NCI-H69 (cell line): ENCODE data around the gene SORCS3.

Experiments
- DNase-seq: peaks from one replicate; lab custom pipeline; 2025; lab: John Stamatoyannopoulos, UW

The SORCS3 gene

DNA sequence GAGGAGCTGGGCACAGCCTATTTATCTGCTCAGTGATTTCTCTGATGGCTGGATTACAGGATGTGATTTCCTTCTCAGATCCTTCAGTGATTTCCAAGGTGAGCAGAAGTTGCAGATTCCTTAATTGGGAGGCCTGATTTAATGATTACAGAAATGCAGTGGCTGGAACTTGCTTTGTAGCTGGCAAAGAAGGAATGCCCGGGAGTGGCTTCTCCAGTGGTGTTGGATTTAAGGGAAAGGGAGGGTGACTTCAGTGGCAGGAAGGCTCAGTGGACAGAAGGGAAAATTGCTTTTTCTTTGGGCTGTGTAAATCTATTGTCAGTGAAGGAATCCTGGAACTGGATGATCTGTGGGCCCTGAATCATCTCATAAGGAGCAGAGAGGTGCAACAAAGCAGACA lies 5.1 kb downstream of the SORCS3 start:
- DNase-seq: no peak

GRCh38 chr10:104648421-104648820 lies 7.3 kb downstream of the SORCS3 start:
- no peak for DNase-seq

DNA sequence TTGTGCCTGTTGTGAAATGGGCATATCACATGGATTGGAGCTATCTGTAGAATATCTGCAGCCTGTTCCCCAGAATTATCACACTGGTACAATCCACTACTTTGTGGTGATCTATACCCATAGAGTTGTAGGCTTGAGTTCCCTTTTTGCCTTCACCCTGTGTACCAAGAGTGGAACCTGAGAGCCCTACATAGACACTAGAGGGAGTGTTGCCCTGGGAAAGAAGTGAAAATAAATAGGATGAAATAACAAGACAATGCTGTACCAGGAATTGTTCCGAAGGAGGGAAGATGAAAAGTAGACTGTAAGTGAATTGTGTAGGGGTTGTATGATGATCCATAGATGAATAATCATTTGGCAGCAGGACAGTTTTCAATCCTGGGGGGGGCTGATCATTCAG lies 9.0 kb downstream of the SORCS3 start:
- DNase-seq: peak; percentile 2

DNA sequence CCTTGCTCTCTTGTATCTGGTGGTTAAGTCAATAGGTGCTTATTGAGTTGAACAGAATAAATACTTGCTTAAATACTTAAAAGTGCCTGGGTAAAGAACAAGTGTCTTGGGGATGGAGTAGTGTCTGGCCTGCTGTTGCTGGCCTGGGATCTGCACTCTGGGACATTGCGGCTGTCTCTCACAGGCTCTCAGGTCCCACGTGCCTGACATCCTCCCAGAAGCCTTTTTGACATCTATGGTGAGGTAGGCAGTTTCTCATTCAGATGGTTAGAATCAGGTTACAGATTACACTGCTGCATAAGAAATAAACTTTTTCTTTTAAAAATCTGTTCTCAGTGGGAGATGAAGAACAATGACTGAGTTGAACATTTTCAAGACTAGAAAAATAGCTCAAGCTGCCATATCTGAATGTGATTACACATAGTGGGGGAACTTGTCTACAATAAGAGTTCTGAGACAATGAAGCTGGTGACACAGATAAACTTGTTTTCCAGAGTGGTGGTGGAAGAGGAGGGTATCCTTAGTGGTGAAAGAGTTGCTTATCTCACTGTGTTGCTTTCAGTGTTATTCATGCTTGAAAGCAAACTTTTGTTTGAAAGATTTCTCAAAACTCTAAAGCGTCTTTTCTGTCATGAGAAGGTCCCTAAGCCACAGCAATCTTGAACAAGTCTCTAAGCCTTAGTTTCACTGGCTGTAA lies 9.7 kb downstream of the SORCS3 start:
- no peak for DNase-seq

DNA sequence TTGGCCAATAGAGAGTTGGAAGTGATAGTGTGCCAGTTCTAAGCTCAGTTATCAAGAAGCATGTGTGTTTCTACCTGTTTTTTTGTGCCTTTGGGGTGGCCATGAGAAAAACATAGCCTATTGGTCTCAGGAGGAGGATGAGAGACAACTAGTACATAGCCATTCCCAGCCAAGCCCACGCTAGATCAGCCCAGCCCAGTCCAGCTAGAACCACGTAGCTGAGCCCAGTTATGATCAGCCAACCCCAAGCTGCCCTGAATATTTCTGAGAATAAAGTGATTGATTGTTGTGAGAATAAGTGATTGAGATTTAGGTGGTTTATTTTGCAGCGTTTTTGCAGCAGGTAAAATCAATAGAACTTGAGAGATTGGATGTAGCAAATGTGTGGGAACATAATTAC lies 15.9 kb downstream of the SORCS3 start:
- DNase-seq: no peak

- DNase-seq: no peak
Observed at GRCh38 chr10:104657457-104657856, 16.4 kb downstream of the SORCS3 start.

GRCh38 chr10:104658067-104658466 lies 17.0 kb downstream of the SORCS3 start:
- no peak for DNase-seq

GRCh38 chr10:104659809-104660208 lies 18.7 kb downstream of the SORCS3 start:
- no peak for DNase-seq

GRCh38 chr10:104663076-104663475 lies 22.0 kb downstream of the SORCS3 start:
- no peak for DNase-seq

DNA sequence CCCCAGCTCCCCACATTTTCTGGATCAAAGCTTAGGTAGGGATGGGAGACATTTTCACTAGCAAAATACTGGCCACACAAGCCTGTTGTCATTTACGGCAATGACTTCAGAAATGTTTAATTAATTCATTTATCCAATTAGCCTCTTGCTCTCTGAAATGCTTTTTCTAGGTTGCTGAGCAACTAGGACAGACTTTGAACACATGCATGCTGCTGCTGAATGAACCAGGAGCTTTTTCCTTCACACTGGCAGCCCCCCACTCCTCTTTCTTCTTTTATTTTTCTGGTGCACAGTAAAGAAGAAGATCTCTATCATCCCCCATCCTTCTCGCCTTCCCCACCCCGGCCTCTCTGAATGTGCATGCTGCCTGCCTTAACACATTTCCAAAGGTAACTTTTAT lies 22.5 kb downstream of the SORCS3 start:
- no peak for DNase-seq

GRCh38 chr10:104664205-104664604 lies 23.1 kb downstream of the SORCS3 start:
- DNase-seq: no peak

GRCh38 chr10:104665174-104665573 lies 24.1 kb downstream of the SORCS3 start:
- no peak for DNase-seq

GRCh38 chr10:104666106-104666505 lies 25.0 kb downstream of the SORCS3 start:
- DNase-seq: no peak

- DNase-seq: peak; percentile 0
Observed at GRCh38 chr10:104676874-104677273, 35.8 kb downstream of the SORCS3 start.

- DNase-seq: no peak
Observed at GRCh38 chr10:104678658-104679057, 37.6 kb downstream of the SORCS3 start.

DNA sequence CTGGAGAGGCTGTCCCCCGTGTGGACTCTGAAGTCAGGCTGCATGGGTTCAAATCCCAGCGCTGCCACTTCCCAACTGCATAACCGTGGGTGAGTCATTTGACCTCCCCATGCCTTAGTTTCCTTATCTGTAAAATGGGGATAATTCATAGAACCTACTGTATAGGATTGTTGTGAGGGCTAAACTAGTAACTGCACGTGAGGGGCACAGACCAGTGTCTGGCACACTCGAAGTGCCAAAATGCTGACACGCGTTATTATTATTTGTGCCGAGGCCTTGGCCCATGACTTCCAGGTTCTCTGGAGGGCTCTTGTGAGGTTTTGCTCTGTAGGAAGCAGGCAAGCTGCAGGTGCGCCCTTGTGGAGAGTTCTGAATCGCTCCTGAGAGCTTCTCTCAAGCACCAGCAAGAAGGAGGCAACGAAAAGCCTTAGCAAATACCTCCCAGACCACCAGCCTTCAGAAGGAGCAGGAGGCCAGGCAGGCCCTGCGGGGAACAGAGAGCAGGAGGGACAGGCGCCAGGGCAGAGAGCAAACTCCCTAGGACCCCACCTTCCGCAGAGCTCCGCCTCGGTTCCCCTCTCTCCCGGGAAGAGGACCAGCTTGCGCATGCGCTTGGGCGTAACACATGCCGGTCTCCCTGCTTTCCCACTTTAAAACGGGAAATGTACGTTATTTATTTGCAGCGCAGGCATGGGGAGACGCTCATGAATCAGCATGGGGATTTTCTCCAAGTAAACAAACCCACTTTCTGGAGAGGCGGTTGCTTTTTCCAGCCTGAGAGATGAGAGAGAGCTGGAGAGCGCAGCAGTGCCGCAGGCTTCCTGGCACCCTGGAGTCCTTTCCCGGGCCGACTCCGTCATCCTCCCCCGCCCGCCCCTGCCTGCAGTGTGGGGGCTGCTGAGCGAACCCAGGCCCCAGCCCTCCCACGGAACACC lies 39.6 kb downstream of the SORCS3 start:
- DNase-seq: peak; percentile 54

DNA sequence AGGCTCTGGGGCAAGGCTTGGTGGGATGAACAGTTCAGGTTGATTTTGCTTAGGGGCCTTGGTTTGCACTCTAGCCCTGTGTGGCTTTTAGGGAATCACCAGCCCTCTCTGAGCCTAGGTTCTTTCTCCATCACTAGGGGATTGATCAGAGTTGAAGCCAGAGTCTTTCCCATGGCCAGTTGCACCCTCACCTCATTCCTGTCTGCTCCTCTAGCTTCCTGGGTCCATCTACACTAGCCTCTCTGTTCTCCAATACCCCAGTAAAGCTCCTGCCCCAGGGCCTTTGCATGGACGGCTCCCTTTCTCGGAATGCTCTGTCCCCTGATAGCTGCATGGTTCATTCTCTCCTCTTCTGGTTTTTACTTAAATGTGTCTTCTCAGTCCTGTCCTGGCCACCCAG lies 40.4 kb downstream of the SORCS3 start:
- DNase-seq: no peak

DNA sequence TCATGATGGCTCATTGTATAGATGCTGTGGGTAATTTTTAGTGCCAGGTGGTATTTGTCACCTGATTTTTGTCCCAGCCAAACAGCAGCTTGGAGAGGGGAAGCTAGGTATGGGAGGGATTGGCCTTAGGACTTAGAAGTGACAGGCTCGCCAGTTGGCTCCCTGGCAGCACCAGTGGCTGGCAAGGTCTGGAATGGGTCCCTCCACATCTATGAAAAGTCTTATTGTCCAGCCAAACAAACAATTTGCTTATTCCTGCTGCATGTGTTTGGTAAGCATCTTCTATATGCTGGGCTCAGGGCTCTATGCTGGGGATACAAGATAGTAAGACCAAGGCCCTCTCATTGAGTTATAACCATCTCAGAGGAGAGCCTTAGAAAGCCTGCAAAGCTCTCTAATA lies 42.5 kb downstream of the SORCS3 start:
- no peak for DNase-seq

DNA sequence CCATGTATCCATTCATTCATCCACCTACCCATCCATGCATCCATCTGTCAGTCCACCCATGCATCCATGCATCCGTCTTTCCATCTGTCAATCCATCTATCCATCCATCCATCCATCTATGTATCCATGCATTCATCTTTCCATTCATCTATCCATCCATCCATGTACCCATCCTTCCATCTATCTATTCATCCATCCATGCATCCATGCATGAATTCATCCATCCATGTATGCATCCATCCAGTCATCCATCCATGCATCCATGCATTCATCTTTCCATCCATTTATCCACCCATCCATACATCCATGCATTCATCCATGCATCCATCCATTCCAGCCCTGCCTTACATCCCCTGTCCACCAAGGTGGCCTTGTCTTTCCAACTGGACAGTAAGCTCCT lies 45.7 kb downstream of the SORCS3 start:
- DNase-seq: no peak

- DNase-seq: no peak
Observed at GRCh38 chr10:104688251-104689042, 47.4 kb downstream of the SORCS3 start.

DNA sequence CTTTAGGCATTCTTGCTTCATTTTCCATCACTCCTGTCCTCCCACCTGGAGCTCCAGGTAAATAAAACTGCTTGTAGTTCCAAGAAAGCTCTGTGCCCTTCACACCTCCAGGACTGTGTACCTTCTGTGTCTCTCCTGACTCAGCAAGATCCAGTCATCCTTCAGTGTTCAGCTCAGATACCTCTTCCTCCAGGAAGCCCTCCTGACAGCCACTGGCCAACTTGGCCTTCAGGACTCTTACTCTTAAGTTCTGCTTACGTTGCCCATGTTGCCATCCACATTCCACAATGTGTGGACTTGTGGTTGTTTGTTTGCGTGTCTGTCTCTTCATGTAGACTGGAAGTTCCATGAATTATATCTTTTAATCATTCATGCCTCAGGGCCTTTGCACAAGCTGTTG lies 48.0 kb downstream of the SORCS3 start:
- no peak for DNase-seq

DNA sequence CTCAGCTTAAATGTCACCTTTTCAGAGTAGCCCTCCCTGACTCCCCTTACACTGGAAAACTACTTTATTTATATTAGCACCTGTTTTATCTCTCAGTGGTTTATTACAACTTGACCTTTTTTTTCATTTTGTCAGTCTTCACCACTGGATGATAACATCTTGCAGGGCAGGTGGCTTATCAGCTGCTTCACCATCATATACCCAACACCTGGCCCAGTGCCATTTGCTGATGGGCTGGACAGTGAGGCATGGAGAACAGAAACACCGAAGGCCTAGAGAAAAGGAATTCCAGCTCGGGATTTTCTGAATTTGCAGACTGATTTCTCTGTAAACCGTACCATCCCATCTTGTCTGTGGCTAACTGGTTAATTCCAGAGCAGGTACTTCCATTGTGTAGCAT lies 48.5 kb downstream of the SORCS3 start:
- no peak for DNase-seq

- DNase-seq: no peak
Observed at GRCh38 chr10:104690101-104690500, 49.0 kb downstream of the SORCS3 start.
